ENCODE data around the gene CARD19.

DNA sequence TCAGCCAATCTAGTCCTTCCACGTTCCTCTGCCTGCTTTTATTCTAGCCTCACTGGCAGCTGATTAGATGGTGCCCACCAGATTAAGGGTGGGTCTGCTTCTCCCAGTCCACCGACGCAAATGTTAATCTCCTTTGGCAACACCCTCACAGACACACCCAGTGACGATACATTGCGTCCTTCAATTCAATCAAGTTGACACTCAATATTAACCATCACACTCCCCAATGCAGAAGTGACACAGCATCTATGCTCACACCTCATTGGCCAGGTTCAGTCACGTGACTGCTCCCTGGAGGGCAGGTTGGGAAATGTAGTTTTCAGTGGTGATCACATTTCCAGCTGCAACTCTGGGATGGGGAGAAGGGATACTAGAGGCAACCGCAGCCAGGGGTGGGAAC, 24.6 kb upstream of the CARD19 start:
- TF ChIP-seq POLR2A (IDR thresholded peaks at IDR 0.05) = no peak
- TF ChIP-seq, protein P1, sequence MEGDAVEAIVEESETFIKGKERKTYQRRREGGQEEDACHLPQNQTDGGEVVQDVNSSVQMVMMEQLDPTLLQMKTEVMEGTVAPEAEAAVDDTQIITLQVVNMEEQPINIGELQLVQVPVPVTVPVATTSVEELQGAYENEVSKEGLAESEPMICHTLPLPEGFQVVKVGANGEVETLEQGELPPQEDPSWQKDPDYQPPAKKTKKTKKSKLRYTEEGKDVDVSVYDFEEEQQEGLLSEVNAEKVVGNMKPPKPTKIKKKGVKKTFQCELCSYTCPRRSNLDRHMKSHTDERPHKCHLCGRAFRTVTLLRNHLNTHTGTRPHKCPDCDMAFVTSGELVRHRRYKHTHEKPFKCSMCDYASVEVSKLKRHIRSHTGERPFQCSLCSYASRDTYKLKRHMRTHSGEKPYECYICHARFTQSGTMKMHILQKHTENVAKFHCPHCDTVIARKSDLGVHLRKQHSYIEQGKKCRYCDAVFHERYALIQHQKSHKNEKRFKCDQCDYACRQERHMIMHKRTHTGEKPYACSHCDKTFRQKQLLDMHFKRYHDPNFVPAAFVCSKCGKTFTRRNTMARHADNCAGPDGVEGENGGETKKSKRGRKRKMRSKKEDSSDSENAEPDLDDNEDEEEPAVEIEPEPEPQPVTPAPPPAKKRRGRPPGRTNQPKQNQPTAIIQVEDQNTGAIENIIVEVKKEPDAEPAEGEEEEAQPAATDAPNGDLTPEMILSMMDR (IDR thresholded peaks at IDR 0.05) = no peak
